Right hindlimb (tissue), 1 donor: ENCODE results near the gene TPCN1.
A peak's percentile ranks its signal among the peaks of the same experiment; 100 is the strongest.

Experiments
- DNase-seq: peaks from one replicate; pipeline ENCODE4 v3.0.0-alpha.2; 2018

Gene TPCN1

DNA sequence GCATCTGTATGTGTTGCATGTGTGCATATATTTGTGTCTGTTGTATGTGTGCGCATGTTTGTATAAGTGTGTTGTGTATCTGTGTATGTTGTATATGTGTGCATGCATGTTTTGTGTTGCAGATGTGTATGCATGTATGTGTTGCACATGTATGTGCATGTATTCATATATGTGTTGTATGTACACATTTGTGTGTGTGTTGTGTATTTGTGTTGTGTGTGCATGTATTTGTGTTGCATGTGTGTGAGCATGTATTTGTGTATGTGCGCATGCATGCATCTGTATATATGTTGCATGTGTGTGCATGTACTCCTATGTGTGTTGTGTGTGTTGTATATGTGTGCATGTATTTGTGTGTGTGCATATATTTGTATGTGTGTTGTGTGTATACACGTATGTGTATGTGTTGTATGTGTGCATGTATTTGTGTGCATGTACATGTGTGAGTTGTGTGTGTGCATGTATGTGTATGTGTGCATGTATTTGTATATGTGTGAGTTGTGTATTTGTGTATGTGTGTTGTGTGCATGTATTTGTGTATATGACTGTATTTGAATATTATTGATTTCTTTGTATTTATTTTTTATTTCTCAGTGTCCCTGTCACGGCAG lies 96.9 kb downstream of the TPCN1 start:
- no peak for DNase-seq

GRCh38 chr12:113318900-113319628 lies 97.8 kb downstream of the TPCN1 start:
- no peak for DNase-seq

DNA sequence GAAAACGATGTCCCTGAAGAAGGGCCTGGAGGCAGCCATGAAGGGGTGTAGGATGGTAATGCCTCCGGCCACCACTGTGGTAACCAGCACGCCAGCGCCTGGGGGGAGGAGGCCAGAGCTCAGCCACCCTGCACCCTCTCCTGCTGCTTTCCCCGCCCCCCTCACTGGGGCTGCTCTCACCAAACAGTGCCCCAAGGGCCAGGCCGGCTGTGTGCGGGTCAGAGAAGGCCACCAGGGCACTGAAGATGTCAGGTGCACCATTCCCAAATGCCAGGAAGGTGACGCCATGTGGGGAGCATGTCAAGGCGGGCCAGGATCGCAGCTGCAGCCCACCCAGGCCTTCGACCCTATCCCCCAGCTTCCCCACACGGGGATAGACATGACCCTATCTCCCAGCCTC lies 99.1 kb downstream of the TPCN1 start:
- peak; percentile 17 for DNase-seq

GRCh38 chr12:113322343-113322742 lies 101.1 kb downstream of the TPCN1 start:
- no peak for DNase-seq

DNA sequence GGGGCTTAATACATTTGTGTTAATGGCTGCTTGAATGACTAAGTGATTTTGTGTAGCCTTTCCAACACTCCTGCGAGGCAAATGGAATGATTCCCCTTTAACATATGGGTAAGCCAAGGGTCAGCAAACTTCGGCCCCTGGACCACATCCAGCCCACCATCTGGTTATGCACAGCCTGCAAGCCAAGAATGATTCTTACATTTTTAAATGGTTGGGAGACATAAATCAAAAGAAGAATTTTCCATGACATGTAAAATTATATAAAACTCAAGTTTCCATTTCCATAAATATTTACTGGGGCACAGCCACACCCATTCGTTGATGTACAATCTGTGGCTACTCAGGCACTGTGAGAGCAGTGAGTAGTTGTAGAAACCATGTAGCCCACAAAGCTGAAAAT lies 104.7 kb downstream of the TPCN1 start:
- DNase-seq: peak; percentile 75

GRCh38 chr12:113326775-113327395 lies 105.6 kb downstream of the TPCN1 start:
- no peak for DNase-seq

- no peak for DNase-seq
Measured at GRCh38 chr12:113328368-113328889, 107.2 kb downstream of the TPCN1 start.

DNA sequence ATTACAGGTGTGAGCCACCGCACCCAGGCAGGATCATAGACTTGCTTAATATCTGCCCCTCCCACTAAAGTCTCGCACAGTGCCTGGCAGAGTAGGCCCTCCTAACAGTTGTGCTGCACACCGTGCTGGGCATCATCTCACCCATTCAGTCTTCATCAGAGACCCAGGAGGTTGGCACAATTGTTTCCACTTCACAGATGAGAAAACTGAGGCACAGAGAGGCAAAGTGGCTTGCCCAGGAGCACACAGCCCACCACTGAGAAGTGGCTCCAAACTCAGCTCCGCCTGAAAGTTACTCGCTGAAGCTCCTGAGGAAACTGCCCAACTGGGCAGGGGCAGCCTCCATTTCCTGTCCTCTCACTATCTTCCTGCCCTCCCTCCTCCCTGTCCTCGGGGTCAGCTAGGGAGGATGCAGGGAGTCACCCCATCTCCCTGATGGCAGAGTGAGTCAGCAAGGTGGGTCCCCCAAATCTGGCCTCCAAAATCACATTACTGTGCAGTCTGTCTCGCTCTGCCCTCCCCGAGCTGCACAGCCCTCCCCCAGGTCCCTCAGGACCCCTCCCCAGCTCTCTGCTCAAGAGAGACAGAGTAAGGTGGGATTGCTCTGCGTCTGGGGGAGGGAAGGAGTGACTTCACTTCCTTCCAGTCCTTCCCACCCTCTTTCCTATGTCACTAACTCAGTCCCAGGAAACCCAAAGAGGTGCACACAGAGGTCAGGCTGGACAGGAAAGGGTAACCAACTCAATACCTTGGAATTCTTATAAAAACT lies 107.9 kb downstream of the TPCN1 start:
- no peak for DNase-seq

- DNase-seq: no peak
Measured at GRCh38 chr12:113329791-113330417, 108.6 kb downstream of the TPCN1 start.

DNA sequence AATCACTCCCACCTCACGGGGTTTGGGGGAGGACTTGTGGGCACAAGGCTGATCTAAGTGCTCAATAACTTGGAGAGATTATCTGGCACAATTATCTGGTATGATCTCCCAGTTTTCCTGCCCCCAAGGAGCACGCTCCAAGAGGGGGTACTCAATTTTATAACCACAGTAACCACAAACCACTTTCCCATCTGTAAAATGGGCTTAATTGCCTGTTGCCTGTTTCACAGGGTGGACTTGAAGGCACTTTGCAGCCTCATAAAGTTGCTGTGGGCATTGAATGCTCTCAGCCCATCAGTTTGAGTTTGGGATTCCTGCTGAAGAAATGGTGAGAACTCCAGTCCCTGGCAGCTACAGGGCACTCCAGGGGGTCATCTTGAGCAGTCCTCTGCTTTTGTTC lies 109.2 kb downstream of the TPCN1 start:
- DNase-seq: no peak

- DNase-seq: no peak
Measured at GRCh38 chr12:113332688-113333417, 111.6 kb downstream of the TPCN1 start.

DNA sequence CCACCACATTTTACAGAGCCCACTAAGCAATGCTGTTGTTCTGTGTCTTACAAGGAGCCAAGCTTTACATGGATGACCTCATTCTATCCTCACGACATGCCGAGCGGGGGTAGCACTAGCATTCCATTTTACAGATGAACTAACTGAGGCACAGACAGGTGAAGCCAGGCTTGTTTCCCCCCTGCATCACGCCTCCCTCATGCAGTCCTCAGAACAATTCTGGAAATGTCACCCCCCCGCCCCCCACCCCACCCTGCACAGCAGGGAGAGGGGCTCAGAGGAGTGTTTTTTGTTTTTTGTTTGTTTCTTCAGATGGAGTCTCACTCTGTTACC lies 112.1 kb downstream of the TPCN1 start:
- no peak for DNase-seq

GRCh38 chr12:113333877-113334785 lies 112.9 kb downstream of the TPCN1 start:
- DNase-seq: no peak

DNA sequence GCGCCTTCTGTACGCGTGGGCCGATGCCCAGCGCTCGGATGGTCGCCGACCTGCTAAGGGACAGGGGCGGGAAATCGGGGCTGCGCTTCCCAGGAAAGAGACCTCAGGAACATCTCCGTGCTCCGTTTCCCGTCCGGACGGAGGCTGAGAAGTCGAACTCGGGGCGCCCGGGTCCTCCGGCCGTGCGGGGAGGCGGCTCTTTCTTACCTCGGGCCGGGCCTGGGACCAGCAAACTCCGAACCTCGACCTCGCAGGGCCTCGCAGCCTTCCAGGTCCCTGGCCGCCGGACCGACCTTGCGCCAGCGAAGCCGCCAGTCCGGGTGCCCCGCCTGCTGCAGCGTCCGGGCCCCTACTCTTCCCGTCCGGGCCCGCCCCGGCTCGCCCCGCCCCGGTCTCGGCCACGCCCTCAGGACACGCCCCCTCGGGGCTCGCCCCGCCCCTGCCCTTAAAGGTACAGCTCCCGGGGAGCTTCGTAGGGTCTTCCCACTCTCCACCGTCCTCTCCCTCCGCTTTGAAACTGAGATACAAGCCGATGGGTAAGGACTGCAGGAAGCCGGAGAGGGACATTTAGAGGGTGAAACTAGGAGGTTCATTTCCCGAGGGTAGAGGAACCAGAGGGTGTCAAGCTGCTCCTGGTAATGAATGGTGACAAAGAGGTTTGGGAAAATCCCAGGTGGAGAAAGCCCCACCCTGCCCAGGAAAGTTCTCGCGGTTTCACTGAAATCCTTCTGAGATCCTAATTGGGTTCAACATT lies 113.7 kb downstream of the TPCN1 start, which contains the start of gene SLC8B1:
Gene SLC8B1 (minus strand): TSS at position 324 of the 754 bp plus-strand sequence. CDS start 2,231 bp downstream, outside the sequence.
- DNase-seq: peak; percentile 91

GRCh38 chr12:113339540-113339939 lies 118.3 kb downstream of the TPCN1 start:
- DNase-seq: no peak

GRCh38 chr12:113340061-113340460 lies 118.8 kb downstream of the TPCN1 start:
- no peak for DNase-seq

GRCh38 chr12:113341535-113341934 lies 120.3 kb downstream of the TPCN1 start:
- no peak for DNase-seq

DNA sequence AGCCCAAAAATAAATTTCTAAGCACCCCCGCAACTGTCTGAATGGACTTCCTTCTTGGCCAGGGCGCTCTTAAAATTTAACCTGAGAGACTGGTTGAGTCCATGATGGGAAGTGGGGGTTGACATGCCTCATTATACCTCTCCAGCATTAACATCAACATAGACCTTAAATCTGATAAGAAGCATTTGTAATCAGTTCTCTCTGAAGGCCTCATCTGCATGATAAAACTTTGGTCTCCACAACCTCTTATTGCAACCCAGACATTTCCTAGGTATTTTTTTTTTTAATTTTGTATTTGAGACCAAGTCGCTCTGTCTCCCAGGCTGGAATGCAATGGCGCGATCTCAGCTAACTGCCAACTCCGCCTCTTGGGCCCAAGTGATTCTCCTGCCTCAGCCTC lies 124.1 kb downstream of the TPCN1 start:
- DNase-seq: no peak

DNA sequence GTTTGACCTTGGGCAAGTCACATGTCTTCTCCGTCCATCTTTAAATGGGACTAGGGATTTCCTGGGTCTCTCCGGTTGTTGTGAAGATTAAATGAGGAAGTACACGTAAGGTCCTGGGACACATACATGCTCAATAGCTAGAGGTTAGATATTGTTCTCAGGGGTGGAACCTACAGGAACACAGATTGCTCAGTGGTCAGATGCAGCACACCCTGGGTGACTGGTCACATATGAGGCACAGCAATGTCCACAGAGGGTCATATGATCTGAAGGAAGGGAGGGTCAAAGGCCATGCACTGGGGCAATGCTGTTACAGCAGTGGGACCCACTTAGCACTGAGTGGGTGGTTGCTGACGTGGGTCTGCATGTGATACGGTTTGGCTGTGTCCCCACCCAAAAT lies 125.1 kb downstream of the TPCN1 start:
- DNase-seq: no peak

DNA sequence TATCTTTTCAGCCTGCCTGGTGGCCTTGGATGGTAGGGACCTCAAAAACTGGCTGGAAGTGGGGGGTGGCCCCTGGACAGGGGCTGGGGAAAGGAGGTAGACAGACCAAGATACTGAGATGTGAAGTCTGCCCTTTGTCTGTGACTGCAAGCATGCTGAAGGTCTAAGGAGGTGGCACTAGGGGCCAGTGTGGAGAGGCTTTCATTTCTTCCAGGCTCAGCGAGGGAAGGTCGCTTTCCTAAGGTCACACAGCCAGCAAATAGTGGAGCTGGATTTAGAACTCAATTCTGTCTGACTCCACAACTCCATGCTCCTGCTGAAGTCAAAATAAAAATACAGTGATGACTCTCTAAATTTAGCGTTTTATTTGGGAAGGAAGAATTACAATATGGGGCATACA lies 125.8 kb downstream of the TPCN1 start:
- no peak for DNase-seq
